Central memory CD4-positive, alpha-beta T cell (primary cell): Measurements from ENCODE around the gene OR2AJ1.

Experiments
- DNase-seq: peaks from one replicate; pipeline ENCODE4 v3.0.0; 2022
- total RNA-seq, 3 experiments: gene quantifications; one replicate each; lab custom pipeline; 2026; lab: John Stamatoyannopoulos, UW

Gene OR2AJ1
- 0 reads per million in 3 experiments for total RNA-seq

GRCh38 chr1:247924868-247925267, at the start of gene OR2AJ1:
TSS of gene OR2AJ1 (plus strand) at chr1:247924889. CDS start at chr1:247933769, 8,880 bp downstream.
- no peak for DNase-seq

GRCh38 chr1:247883346-247883745, 41.3 kb upstream of the OR2AJ1 start:
- no peak for DNase-seq

- no peak for DNase-seq
Observed at GRCh38 chr1:247884797-247885413, 39.8 kb upstream of the OR2AJ1 start.

GRCh38 chr1:247895163-247895637, 29.5 kb upstream of the OR2AJ1 start, which contains the start of gene OR2W3:
TSS of gene OR2W3 (plus strand) at chr1:247895587. CDS start at chr1:247895587, 0 bp downstream.
- no peak for DNase-seq

GRCh38 chr1:247895976-247896375, 28.7 kb upstream of the OR2AJ1 start:
- DNase-seq = no peak

GRCh38 chr1:247904122-247904521, 20.6 kb upstream of the OR2AJ1 start:
- no peak for DNase-seq

- DNase-seq = no peak
Observed at GRCh38 chr1:247905181-247905580, 19.5 kb upstream of the OR2AJ1 start.

GRCh38 chr1:247905910-247906503, 18.7 kb upstream of the OR2AJ1 start:
- DNase-seq = no peak

- peak; percentile 7 for DNase-seq
Observed at GRCh38 chr1:247906504-247907047, 18.1 kb upstream of the OR2AJ1 start.

- DNase-seq = no peak
Observed at GRCh38 chr1:247908766-247909165, 15.9 kb upstream of the OR2AJ1 start.

- no peak for DNase-seq
Observed at GRCh38 chr1:247913786-247914185, 10.9 kb upstream of the OR2AJ1 start.

GRCh38 chr1:247914941-247915662, 9.6 kb upstream of the OR2AJ1 start:
- DNase-seq = no peak

- no peak for DNase-seq
Observed at GRCh38 chr1:247919952-247920351, 4.7 kb upstream of the OR2AJ1 start, which contains the start of gene OR2T8. TSS of gene OR2T8 (plus strand) at chr1:247920252. CDS start at chr1:247921018, 766 bp downstream.

GRCh38 chr1:247923941-247924340, 748 bp upstream of the OR2AJ1 start:
- no peak for DNase-seq

- DNase-seq = no peak
Observed at GRCh38 chr1:247933989-247934388, 9.3 kb downstream of the OR2AJ1 start.

- DNase-seq = no peak
Observed at GRCh38 chr1:247935781-247936180, 11.1 kb downstream of the OR2AJ1 start.

GRCh38 chr1:247936415-247936814, 11.7 kb downstream of the OR2AJ1 start:
- no peak for DNase-seq

- peak; percentile 80 for DNase-seq
Observed at GRCh38 chr1:247936965-247937734, 12.5 kb downstream of the OR2AJ1 start.

- DNase-seq = no peak
Observed at GRCh38 chr1:247942624-247943023, 17.9 kb downstream of the OR2AJ1 start.

GRCh38 chr1:247948558-247948957, 23.9 kb downstream of the OR2AJ1 start, which contains the start of gene OR2L8:
TSS of gene OR2L8 (plus strand) at chr1:247948858. CDS start at chr1:247948858, 0 bp downstream.
- DNase-seq = no peak

GRCh38 chr1:247953408-247953807, 28.7 kb downstream of the OR2AJ1 start:
- no peak for DNase-seq

- no peak for DNase-seq
Observed at GRCh38 chr1:247961791-247962190, 37.1 kb downstream of the OR2AJ1 start.
